ENCODE data around the gene EVL.

GRCh38 chr14:100130521-100130920 is 65.3 kb downstream of the EVL start:
- TF ChIP-seq, protein P1, sequence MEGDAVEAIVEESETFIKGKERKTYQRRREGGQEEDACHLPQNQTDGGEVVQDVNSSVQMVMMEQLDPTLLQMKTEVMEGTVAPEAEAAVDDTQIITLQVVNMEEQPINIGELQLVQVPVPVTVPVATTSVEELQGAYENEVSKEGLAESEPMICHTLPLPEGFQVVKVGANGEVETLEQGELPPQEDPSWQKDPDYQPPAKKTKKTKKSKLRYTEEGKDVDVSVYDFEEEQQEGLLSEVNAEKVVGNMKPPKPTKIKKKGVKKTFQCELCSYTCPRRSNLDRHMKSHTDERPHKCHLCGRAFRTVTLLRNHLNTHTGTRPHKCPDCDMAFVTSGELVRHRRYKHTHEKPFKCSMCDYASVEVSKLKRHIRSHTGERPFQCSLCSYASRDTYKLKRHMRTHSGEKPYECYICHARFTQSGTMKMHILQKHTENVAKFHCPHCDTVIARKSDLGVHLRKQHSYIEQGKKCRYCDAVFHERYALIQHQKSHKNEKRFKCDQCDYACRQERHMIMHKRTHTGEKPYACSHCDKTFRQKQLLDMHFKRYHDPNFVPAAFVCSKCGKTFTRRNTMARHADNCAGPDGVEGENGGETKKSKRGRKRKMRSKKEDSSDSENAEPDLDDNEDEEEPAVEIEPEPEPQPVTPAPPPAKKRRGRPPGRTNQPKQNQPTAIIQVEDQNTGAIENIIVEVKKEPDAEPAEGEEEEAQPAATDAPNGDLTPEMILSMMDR (IDR thresholded peaks at IDR 0.05) = no peak
- no peak for TF ChIP-seq POLR2A (IDR thresholded peaks at IDR 0.05)

Data from testis (tissue), 2 donors.